Left cardiac atrium (tissue), 4 donors: ENCODE measurements around the gene TRIM22. TPM values are rescaled to one million over a fixed set of nuclear protein-coding genes. Genes with fewer than 3 reads are reported as not detected.

Experiments
- ATAC-seq, 2 donors: fragments of 200-7000 bp; cut with Tn5 transposase; one replicate each; pipeline ENCODE4 v1.9.1; 2020; ENCODE audit warnings: mild to moderate bottlenecking in 2 of 2, moderate library complexity in 2 of 2
- DNase-seq: peaks from one replicate; pipeline ENCODE4 v3.0.0-alpha.2; 2020
- intact Hi-C, 2 donors: fragments of 100-400 bp; cut with DNase I; formaldehyde crosslinking; loops; one replicate each; pipeline versions ENCODE4 v1.14.1 to v1.15.1; 2022 to 2023
- total RNA-seq, 2 donors: library from RNA; stranded (reverse); fragmentation: NEBNext Ultra II Directional; extraction: Animal tissue kit (Norgen Biotek cat#: 25700); gene quantifications; one replicate each; pipeline ENCODE4 v1.2.1, GENCODE V29; 2021
- donor health status: DM: no; HTN: yes; CAD: no.
- donor health status: DM: no; HTN: yes; CAD: no; lungs with severe emphysema.
- donor health status: DM: yes; HTN: yes; CAD: no.
- donor health status: Dilated cardiomyopathy.

Gene TRIM22
- total RNA-seq, 2 donors from 2014 or later: 29.6 to 33.7 TPM

DNA sequence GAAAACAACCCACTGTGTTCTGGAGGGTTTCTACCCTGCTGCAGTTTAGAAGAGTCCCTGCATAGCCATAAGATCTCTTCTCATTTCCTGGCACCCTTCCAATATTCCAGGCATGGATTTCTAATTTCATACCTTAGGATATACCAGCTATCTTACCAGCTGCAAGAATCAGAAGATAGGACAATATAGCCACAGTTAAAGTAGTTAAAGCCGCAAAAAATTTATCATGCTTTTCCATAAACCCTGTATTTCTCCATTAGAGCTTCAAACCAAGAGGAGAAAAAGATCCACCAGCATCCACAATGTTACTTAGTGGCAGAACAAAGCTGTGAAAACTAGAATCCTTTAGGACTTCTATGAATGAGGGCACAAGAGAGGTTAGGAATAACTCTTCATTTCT, 38.1 kb downstream of the TRIM22 start:
- DNase-seq (no peak), ATAC-seq (no peak)
- intact Hi-C loops: no loop called here

DNA sequence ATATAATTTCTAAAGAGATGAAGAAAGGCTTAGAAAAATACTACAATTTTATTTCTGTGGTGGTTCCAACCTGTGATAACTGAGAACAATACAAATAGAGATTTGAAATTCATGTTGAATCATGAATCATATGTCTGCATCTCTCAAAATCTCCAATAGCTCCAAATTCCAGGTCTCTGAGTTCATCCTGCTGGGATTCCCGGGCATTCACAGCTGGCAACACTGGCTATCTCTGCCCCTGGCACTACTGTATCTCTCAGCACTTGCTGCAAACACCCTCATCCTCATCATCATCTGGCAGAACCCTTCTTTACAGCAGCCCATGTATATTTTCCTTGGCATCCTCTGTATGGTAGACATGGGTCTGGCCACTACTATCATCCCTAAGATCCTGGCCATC, 46.8 kb downstream of the TRIM22 start, which contains the start of gene OR56B1:
Gene OR56B1, plus strand, starts transcription at position 53 of the 400 bp plus-strand sequence. Its CDS starts 69 bp downstream, at position 122.
- ATAC-seq (no peak), DNase-seq (no peak)
- intact Hi-C loops: no loop called here

DNA sequence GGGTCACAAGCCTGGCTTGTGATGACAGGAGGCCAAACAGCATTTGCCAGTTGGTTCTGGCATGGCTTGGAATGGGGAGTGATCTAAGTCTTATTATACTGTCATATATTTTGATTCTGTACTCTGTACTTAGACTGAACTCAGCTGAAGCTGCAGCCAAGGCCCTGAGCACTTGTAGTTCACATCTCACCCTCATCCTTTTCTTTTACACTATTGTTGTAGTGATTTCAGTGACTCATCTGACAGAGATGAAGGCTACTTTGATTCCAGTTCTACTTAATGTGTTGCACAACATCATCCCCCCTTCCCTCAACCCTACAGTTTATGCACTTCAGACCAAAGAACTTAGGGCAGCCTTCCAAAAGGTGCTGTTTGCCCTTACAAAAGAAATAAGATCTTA, 47.5 kb downstream of the TRIM22 start:
- ATAC-seq: no peak
- no peak for DNase-seq
- intact Hi-C loops: no loop called here

DNA sequence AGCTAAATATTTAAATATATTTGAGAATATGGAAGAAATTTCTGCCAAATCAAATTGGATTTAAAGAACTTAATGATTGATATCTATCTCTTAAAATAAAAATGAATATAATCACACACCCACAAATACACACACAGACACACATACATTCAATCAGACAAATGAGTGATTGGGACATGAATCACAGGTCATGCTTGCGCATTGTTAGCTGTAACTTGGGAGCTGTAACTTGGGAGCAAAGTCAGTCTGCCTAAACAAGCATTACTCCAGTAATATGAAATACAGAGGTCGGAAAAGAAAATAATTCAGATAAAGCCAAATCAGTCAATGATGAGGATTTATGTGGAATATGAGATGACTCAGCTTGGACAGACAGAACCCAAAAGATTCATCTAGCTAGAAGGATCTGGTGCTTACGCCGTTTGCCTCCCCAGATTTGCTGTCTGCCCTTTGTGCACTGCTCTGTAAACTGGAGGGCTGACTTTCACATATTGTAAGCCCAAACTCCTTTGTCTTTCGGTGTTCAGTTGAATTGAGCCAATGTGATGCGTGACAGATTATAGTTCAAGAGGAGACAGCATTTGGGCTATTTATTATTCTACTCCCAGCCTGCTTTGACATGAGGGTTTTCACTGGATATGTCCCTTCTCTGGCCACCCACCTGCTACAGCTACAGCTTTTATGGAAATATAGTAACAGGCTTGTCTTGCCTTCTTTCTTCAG, 48.2 kb downstream of the TRIM22 start:
- intact Hi-C loops: no loop called here
- DNase-seq (no peak), ATAC-seq (no peak)

DNA sequence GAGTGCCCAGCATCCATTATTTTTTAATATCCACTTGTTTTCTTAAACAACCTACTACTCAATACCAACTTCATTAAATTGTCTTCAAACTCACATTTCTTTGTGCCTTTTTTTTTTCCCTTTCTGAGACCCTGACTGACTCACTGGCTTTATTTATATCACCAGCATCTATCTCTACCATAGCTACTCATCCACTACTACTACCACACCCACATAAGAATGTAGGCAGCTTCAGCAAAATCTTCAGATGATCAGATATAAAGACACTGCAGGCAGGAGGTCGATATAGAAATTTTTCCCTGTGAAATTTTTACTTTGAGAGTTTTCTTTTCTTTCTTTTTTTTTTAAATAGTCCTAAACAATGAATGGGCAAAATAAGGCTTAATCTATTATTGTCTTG, 48.8 kb downstream of the TRIM22 start:
- DNase-seq (no peak), ATAC-seq (no peak)
- intact Hi-C loops: no loop called here

DNA sequence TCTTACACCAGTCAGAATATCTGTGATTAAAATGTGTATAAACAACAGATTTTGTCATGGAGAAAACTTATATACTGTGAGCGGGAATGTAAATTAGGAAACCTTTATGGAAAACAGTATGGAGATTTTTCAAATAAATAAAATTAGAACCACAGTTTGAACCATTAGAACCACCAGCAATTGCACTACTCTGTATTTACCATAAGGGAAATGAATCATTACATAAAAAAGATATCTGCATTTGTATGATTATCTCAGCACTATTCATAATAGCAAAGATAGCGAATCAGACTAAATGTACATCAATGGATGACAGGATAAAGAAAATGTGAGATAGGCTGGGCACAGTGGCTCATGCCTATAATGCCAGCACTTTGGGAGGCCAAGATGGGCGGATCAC, 57.0 kb downstream of the TRIM22 start:
- intact Hi-C loops: no loop called here
- ATAC-seq: no peak

DNA sequence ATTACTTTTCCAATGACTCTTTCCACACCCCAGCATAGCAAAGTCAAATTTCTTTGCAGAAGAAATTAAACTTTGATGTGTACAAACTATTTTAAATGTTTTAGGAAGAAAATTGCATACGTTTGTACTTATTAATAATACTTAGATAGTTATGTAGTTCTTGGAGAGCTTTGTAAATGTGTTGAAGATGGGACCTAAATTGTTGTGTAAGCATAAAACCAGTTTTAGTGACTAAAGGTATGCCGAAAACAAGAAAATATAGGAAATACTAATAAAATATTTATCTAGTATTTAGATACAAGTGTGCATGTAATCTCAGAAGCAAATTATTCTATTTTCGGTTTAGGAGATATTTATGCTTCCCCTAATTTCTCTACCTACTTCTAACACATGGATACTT, 60.2 kb downstream of the TRIM22 start:
- intact Hi-C loops: no loop called here
- DNase-seq (no peak), ATAC-seq (no peak)

More for the DNA sequence above, 57.0 kb downstream of the TRIM22 start:
- no peak for DNase-seq

DNA sequence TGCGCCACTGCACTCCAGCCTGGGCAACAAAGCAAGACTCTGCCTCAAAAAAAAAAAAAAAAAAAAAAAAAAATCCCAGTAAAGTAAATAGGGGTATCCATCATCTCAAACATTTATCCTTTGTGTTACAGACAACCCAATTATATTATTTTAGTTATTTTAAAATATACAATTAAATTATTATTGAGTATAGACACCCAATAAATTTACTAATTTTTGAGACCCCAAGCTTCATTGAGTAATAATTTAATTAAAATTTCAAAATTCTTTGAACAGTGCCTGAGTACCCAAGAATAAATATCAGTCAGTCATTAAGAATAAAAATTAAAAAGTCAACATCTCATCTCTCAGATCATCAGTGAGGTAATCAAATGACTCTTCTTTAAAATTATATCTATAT, 64.4 kb downstream of the TRIM22 start, which contains the start of gene OR52N4:
Gene OR52N4, plus strand, starts transcription at position 301 of the 400 bp plus-strand sequence. CDS start 498 bp downstream, outside the sequence.
- ATAC-seq (no peak), DNase-seq (no peak)
- intact Hi-C loops: no loop called here

Other genes starting within 250 kb of the TRIM22 start
- gene OR51I1, start 248.3 kb upstream of the TRIM22 start, total RNA-seq: not detected
- not detected for gene OR51I2, start 240.5 kb upstream of the TRIM22 start, total RNA-seq
- gene OR52D1, start 201.1 kb upstream of the TRIM22 start, total RNA-seq: not detected
- gene UBQLN3, start 179.8 kb upstream of the TRIM22 start, total RNA-seq: under 1 TPM; 0.13 to 0.15 TPM
- gene UBQLNL, start 173.1 kb upstream of the TRIM22 start, total RNA-seq: under 1 TPM; 0.12 to 0.16 TPM
- not detected for gene OR52H1, start 141.2 kb upstream of the TRIM22 start, total RNA-seq
- not detected for gene OR52B6, start 108.9 kb upstream of the TRIM22 start, total RNA-seq
- gene TRIM6, start 93.2 kb upstream of the TRIM22 start, total RNA-seq: 1 to 10 TPM; 1.1 to 1.2 TPM
- gene TRIM34, start 64.8 kb upstream of the TRIM22 start, total RNA-seq: 1 to 10 TPM; 2.3 to 3.4 TPM
- gene TRIM5, start 4.7 kb upstream of the TRIM22 start, total RNA-seq: 10 to 100 TPM; 14.2 to 14.8 TPM
- gene OR56B1, start 46.7 kb downstream of the TRIM22 start, total RNA-seq: not detected
- not detected for gene OR52N4, start 64.5 kb downstream of the TRIM22 start, total RNA-seq
- not detected for gene OR52N5, start 93.6 kb downstream of the TRIM22 start, total RNA-seq
- not detected for gene OR52N1, start 101.5 kb downstream of the TRIM22 start, total RNA-seq
- not detected for gene OR52N2, start 119.1 kb downstream of the TRIM22 start, total RNA-seq
- not detected for gene OR52E6, start 152.1 kb downstream of the TRIM22 start, total RNA-seq
- gene OR52E8, start 167.9 kb downstream of the TRIM22 start, total RNA-seq: not detected
- not detected for gene OR52E4, start 190.8 kb downstream of the TRIM22 start, total RNA-seq
- not detected for gene OR52E5, start 203.4 kb downstream of the TRIM22 start, total RNA-seq